ENCODE measurements around the gene ZBTB8OS. TPM values are rescaled to one million over a fixed set of nuclear protein-coding genes. Genes with fewer than 3 reads are reported as not detected.

ZBTB8OS gene
- polyA plus RNA-seq, 3 donors, result 40.2 to 85.6 (median 83.3) TPM

DNA sequence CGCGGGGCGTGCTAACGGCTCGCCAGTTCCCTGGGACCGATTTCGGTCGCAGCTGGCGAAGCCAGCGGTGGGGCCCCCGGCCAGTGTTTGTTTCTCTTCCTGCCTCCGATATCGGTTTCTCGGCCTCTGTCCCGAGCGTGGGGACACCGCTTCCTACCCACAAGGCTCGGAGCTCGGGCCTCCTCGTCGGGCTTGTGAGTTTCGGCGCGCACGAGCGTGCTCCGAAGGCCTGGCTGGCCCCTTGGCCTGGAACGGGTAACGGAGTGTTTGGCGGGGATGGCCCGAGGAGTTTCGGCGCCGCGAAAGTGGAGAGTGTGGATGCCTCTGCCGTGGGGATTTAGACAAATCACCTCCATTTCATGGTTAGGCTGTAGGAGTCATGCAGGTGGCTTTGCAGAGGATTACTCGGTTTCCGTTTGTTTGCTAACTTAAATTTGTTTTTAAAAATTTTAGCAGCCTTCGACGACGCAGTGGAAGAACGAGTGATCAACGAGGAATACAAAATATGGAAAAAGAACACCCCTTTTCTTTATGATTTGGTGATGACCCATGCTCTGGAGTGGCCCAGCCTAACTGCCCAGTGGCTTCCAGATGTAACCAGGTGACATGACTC lies 1.2 kb upstream of the ZBTB8OS start:
- Histone ChIP-seq H2AFZ (ENCODE audit: insufficient read depth, low read depth, low read length, poor library complexity, severe bottlenecking) (peak overlapping the region; percentile 97), H3K4me1 (ENCODE audit: control insufficient read depth in 1 of 2, insufficient read depth in 2 of 2, low read length in 2 of 2) (peaks cover 34 to 41% of the 10 kb centered on the region in 2 donors), H3K4me3 (replicated peaks in 1 of 3; ENCODE audit: low read depth in 2 of 3, low read length in 3 of 3) (peak overlapping the region; percentile 57 to 91 (median 76)), H3K36me3 (replicated peaks in 1 of 2; ENCODE audit: control insufficient read depth in 1 of 2, insufficient read depth in 2 of 2, low read length in 2 of 2) (peaks cover 29 to 47% of the 10 kb centered on the region in 2 donors), H3K27ac (ENCODE audit: low read depth in 1 of 2, low read length in 2 of 2) (peak overlapping the region; percentile 93 to 98), H4K20me1 (ENCODE audit: insufficient read depth, low read length) (peaks cover 31% of the 10 kb centered on the region), H3K9ac (ENCODE audit: insufficient read depth, low read length, poor library complexity, severe bottlenecking) (peak overlapping the region; percentile 91), H3K9me3 (replicated peaks in 1 of 2; ENCODE audit: control insufficient read depth in 1 of 2, insufficient read depth in 1 of 2, low read length in 2 of 2) (no peaks in the 10 kb centered on the region), H3K4me2 (replicated peaks; ENCODE audit: extremely low read depth, low read length, poor library complexity, severe bottlenecking) (peak overlapping the region; percentile 84), H3K79me2 (ENCODE audit: insufficient read depth, low read length) (peaks cover 90% of the 10 kb centered on the region), H3K27me3 (ENCODE audit: control insufficient read depth in 2 of 2, insufficient read depth in 2 of 2, low read length in 2 of 2) (no peaks in the 10 kb centered on the region)
- Mint-ChIP-seq H3K9me3 (peaks cover 0 to 3% (median 0%) of the 10 kb centered on the region in 7 donors), H3K4me3 (peak overlapping the region; percentile 90 to 92), H3K27ac (peak overlapping the region; percentile 94 to 100 (median 100)), H3K27me3 (ENCODE audit: low read depth in 3 of 3) (no peaks in the 10 kb centered on the region), H3K36me3 (peaks cover 33 to 52% of the 10 kb centered on the region in 2 donors), H3K4me1 (peaks cover 42% of the 10 kb centered on the region)
- DNase-seq, result no peak
- TF ChIP-seq, protein P1, sequence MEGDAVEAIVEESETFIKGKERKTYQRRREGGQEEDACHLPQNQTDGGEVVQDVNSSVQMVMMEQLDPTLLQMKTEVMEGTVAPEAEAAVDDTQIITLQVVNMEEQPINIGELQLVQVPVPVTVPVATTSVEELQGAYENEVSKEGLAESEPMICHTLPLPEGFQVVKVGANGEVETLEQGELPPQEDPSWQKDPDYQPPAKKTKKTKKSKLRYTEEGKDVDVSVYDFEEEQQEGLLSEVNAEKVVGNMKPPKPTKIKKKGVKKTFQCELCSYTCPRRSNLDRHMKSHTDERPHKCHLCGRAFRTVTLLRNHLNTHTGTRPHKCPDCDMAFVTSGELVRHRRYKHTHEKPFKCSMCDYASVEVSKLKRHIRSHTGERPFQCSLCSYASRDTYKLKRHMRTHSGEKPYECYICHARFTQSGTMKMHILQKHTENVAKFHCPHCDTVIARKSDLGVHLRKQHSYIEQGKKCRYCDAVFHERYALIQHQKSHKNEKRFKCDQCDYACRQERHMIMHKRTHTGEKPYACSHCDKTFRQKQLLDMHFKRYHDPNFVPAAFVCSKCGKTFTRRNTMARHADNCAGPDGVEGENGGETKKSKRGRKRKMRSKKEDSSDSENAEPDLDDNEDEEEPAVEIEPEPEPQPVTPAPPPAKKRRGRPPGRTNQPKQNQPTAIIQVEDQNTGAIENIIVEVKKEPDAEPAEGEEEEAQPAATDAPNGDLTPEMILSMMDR (IDR thresholded peaks at IDR 0.05), result no peak
- intact Hi-C loops (cut with micrococcal nuclease), result loop anchor here in 1 of 2 donors (5.0 kb wide), 1 partner anchor 166 kb away; the partner anchor contains the start of genes S100PBP and YARS1
- under 1% methylated on average over 40 of the region's 43 CpGs for WGBS (ENCODE audit: insufficient coverage)

DNA sequence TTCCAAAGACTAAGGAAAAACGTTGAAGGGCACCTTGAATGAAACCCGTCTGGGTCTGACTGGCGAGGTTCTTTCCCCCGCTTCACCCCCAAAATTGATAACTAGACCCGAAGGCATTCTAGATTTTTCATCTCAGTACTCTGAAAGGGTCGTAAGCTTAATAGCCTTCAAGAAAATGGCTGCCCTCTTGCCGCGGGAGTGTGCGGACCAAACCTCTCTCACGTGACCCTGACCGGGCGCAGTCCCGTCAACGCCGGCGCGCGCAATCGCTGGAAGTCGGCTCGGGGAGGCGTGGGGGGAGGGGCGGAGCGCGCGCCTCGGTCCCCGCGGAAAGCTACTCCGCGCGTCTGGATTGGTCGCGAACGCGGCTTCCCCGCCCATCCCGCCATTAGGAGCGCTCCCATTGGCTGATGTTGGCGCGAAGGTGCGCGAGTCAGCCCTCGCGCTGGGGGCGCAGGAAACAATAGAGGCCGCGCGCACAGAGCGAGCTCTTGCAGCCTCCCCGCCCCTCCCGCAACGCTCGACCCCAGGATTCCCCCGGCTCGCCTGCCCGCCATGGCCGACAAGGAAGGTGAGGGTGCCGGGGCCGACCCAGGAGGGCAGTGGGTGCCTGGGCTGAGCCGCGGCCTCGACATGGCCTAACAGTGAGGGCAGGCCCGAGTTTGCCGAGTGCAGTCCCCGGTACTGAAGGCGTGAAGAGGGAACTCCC lies 556 bp upstream of the ZBTB8OS start, which contains the start of gene RBBP4:
Gene RBBP4 (plus strand): TSS at position 457 of the 709 bp plus-strand sequence. CDS start 99 bp downstream, at position 556.
- H3K27me3 Mint-ChIP-seq (ENCODE audit: low read depth in 3 of 3), result no peaks in the 10 kb centered on the region
- H3K4me1 Mint-ChIP-seq, result peaks cover 42% of the 10 kb centered on the region
- Histone ChIP-seq H3K4me2 (replicated peaks; ENCODE audit: extremely low read depth, low read length, poor library complexity, severe bottlenecking) (peak within 1 kb of the TSS; percentile 84), H3K4me3 (replicated peaks in 1 of 3; ENCODE audit: low read depth in 2 of 3, low read length in 3 of 3) (peak within 1 kb of the TSS; percentile 85 to 99 (median 91)), H3K9me3 (replicated peaks in 1 of 2; ENCODE audit: control insufficient read depth in 1 of 2, insufficient read depth in 1 of 2, low read length in 2 of 2) (no peaks in the 10 kb centered on the region), H3K36me3 (replicated peaks in 1 of 2; ENCODE audit: control insufficient read depth in 1 of 2, insufficient read depth in 2 of 2, low read length in 2 of 2) (peaks cover 25 to 42% of the 10 kb centered on the region in 2 donors), H3K9ac (ENCODE audit: insufficient read depth, low read length, poor library complexity, severe bottlenecking) (peak within 1 kb of the TSS; percentile 91), H3K79me2 (ENCODE audit: insufficient read depth, low read length) (peaks cover 90% of the 10 kb centered on the region), H3K27ac (ENCODE audit: low read depth in 1 of 2, low read length in 2 of 2) (peak within 1 kb of the TSS; percentile 93 to 98), H4K20me1 (ENCODE audit: insufficient read depth, low read length) (peaks cover 27% of the 10 kb centered on the region), H3K27me3 (ENCODE audit: control insufficient read depth in 2 of 2, insufficient read depth in 2 of 2, low read length in 2 of 2) (no peaks in the 10 kb centered on the region), H2AFZ (ENCODE audit: insufficient read depth, low read depth, low read length, poor library complexity, severe bottlenecking) (peak within 1 kb of the TSS; percentile 97), H3K4me1 (ENCODE audit: control insufficient read depth in 1 of 2, insufficient read depth in 2 of 2, low read length in 2 of 2) (peaks cover 34 to 41% of the 10 kb centered on the region in 2 donors)
- peaks cover 0 to 3% (median 0%) of the 10 kb centered on the region in 7 donors for H3K9me3 Mint-ChIP-seq
- peak; percentile 97 to 98 (median 98) for DNase-seq
- intact Hi-C loops (cut with micrococcal nuclease), result loop anchor here in 1 of 2 donors (5.0 kb wide), 1 partner anchor 166 kb away; the partner anchor contains the start of genes S100PBP and YARS1
- H3K27ac Mint-ChIP-seq, result peak within 1 kb of the TSS; percentile 94 to 100 (median 100)
- TF ChIP-seq, protein P1 (IDR thresholded peaks at IDR 0.05), result no peak
- peaks cover 32 to 47% of the 10 kb centered on the region in 2 donors for H3K36me3 Mint-ChIP-seq
- WGBS (ENCODE audit: insufficient coverage), result under 1% methylated on average over 65 of the region's 67 CpGs
- H3K4me3 Mint-ChIP-seq, result peak within 1 kb of the TSS; percentile 92 to 95

Measured in CD14-positive monocyte (primary cell).